Hematopoietic multipotent progenitor cell (in vitro differentiated cells): ENCODE measurements around the gene CCDC149. TPM values are rescaled to one million over a fixed set of nuclear protein-coding genes. Genes with fewer than 3 reads are reported as not detected.

ENCODE experiments used
- DNase-seq, 3 donors: peaks; one replicate each; pipeline ENCODE4 v3.0.0-alpha.2; 2011 to 2015; ENCODE audit warnings: low read depth in 2 of 3, low spot score in 2 of 3
- total RNA-seq: library from RNA; depleted of rRNA; stranded (reverse); fragments of >200 nt; gene quantifications from one replicate; pipeline ENCODE4 v1.2.3, GENCODE V29; 2012

The CCDC149 gene
- total RNA-seq, 1 donor, result 2.7 TPM

DNA sequence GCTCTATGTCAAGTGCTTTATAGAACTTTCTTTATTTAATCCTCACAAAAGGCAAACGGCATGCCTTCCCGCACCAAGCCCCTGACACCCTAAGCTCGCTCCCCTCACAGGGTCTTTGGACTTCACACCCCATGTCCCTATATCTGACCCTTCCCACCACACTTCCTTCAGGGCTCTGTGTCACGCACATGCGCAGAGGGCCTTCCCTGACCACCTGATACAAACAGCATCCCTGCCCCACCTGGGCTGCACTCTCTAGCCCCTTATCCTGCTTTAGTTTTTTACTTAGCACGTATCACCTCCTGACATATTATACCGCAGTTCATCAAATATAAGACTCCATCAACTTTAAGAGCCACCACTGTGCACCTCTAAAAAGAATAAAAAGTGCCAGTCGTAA, 67.7 kb downstream of the CCDC149 start:
- DNase-seq, result no peak

DNA sequence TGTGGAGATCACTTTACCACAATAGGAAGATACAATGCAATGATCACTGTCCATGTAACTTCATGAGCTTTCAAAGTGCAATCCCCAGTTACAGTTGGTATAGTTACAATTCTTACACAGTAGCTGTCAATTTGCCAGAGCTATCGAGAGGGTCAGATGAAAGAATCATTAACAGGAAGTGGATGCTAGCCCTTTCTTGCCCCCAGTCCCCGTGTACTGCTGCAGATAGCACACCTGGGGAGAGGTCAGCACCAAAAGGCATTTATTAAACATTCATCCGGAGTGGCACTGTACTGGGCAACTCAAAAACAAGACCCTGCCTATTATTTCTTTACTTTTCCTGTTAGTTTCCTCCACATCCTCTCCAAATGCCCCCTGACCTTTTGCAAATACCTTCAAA, 69.7 kb downstream of the CCDC149 start:
- no peak for DNase-seq

DNA sequence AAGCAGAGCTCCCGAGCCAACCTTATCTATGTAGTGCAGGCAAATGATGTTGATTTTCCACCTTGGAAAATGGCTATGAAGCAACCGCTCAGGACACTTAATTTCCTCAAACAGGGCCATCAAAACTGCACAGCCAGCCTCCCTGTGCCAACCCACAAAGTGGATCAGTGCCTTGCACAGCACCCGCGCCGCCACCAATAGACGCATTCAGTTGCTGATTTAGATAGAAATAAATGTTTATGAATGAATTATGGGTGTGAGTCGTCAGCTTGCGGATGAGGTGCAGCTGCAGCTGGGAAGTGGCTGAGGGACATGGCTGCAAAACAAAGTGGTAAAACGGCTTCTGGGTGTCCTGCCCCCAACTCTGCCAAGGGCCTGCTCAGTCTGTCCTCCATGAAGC, 70.5 kb downstream of the CCDC149 start:
- no peak for DNase-seq

DNA sequence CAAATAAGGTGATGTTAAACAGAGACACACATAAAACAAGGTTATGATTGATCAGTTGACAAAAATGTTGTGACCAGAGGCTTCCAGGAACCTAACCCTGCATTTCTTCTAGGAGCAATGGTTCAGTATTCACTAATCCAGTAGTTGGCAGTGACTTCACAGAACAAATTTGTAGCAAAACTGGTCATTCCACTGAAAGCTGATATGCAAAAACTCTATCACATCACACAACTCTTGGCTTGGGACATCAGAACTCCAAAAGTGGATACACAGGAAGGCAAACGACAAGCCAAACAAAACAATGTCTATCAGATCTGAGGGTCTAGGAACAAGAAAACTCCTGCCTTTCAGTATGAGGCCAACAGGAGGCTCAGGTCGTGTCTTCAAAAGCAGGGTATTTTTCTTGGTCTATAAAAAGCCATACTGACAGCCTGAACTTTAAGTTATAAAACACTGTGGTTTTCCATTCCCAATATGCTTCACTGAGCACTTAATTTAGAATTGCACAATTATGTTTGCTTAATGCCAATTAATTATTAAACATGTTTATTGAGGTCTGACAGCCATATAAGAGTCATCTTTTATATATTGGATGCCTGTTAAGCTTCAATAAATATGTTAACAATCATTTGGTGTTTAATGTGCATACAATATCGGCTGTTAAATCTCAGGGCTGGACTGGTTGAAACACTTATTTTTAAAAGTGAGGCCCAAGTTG, 71.9 kb downstream of the CCDC149 start:
- DNase-seq, result no peak

DNA sequence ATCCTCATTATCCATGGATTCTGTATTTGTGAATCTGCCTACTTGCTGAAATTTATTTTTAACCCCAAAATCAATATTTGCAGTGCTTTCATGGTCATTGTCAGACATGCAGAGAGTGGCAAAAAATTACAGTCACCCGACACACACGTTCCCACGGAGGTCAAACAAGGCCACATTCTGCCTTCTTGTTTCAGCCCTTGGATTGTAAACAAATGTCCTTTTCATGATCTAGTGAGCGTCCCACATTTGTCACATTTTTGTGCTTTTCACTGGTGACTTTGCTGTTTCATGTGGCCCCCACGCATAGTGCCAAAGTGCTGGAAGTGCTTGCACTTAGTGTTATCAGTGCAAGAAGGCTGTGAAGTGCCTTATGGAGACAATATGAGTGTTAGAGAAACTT, 72.5 kb downstream of the CCDC149 start:
- no peak for DNase-seq

DNA sequence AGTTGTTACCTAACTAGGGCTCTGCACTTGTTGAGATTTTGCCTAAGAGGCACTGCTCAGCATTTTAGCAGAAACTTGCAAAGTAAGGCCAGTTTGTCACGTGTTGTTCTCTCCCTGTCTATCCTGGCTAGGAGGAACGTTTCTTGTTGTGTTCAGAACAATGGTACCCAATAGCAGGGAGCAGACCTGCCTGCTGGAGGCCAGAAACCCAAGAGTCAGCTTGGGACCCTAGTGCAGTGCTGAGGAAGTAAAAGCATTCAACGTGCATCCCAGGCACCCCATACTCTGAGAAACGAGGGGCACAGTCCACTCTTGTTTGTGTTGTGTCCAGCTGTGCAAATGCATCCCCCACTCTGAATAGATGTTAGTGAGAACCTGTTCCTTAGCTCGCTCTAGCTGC, 75.1 kb downstream of the CCDC149 start:
- no peak for DNase-seq

DNA sequence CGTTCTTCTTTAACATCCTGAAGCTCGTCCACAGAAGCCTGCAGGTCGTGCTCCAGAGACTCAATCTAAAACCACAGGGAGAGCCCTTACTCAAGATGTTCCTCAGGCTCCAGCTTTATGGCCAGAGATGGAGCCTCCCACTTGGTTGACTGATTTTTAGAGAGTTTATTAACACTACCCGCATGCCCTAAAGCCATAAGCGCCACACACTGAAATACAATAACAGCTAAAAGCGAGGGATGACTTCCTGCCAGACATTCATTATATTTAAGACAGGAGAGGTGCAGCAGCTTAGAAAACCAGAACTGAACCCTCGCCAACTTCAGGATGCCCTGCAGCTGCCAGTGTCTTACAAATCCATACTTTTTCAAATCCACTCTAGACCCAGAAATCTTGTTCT, 75.5 kb downstream of the CCDC149 start:
- no peak for DNase-seq

DNA sequence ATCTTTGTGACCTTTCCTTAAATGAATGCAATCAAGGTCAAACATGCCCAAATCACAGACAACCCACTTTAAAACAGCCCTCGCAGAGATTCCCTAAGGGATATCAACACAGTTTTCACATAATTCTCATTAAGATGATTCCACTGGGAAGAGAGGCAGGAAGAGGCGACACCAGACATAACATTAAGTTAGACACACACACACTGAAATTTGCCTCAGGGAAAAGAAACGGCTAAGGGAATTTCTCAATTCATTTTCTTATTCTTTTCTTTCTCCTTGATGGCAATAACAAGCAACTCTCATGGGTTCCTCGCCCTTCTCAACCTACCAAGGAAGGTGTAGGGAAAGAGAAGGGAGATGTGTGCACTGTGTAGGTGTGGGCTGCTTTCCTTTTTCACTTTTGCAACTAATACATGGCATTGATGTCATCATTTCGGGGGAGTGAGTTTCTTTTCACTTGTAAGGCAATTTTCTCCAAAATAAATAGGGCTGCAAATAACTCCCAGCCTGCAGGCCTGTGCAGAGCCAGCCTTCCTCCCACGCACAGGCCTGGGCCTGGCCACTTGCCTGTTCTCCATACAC, 76.1 kb downstream of the CCDC149 start:
- DNase-seq, result no peak

DNA sequence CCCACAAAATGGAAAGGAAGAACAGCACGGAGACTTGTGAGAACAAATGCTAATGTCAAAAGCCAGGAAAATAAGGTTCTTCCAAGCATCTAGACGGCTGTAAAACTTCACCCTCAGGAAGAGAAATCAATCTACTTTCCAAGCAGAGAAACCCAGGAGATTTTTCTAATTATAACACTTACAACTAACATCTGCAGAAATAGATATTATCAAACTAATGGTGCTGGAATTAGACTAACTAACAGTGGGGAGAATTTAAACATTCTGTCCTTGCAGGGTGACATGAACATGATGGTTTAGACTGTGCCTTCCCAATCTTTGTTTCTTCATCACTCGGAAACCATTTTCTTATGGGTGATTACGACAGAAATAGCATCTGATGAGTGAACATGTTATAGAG, 77.1 kb downstream of the CCDC149 start:
- DNase-seq, result no peak

DNA sequence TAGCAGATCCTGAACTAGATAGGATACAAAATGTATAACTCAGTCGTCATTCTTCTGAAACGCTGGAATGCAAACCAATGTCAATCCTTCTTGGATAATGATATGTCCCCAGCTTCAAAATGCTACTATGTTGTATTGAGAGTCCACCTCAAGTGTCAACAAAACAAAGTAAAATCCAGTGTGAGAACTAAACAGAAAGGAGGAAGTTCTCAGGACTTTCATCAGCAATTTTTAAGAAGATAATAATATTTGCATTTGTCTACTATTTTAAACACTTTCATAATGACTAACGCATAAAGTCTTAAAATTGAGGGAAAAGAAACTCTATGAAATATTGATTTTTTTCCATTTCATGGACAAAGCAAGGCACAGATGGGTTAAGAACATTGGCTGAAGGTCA, 81.2 kb downstream of the CCDC149 start:
- DNase-seq, result no peak

DNA sequence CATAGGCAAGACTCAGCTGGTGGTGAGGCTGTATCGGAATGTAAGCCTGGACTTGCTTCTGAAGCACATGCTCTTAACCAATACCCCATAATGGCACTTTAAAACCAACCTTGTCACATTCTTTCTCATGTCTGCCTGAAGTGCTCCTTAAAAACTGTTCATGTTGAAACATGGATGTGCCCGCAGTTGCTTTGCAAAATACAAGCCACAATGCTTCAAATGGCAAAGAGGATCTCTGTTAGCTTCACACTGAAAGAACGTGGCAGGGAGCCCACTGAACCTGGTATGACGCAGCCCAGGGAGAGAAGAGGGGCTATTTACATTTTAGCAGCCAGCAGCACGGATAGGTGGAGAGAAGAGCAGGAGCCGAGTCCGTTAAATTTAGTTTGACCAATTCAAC, 88.1 kb downstream of the CCDC149 start:
- DNase-seq, result no peak

DNA sequence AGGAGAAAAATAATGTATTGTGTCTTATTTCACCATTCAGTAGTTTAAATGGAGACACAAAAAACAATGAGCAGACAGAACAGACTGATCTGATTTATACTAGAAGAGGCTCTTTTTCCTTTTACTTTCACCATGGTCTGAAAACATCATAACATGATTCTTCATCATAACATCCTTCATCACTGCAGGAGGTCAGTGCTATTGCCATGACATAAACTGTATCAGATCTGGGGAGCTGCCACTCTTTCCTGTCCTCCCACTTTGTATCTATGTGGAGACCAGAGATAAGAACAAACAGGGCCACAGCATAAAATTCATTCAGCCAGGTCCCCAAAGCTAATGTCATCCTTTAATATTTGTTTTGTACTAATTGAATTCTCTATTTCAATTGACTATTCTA, 92.3 kb downstream of the CCDC149 start:
- no peak for DNase-seq

DNA sequence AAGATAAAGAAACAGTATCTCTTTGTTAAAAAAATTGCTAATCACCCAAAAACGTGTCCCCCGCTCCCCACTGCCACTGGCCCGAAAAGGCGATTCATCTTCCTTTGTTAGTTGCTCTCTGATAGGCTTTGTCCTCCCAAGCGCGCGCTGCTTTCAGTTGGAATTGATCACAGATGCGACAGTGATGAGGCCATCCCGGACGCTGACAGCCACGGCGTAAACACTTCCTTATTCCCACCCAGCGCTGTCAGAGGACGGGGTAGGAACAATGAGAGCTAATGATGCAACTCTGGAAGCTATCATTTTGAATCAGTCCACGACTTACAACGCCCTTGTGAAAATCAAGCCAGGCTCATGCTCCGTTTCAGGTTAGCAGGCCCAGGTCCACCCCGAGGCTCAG, 96.0 kb downstream of the CCDC149 start:
- no peak for DNase-seq

DNA sequence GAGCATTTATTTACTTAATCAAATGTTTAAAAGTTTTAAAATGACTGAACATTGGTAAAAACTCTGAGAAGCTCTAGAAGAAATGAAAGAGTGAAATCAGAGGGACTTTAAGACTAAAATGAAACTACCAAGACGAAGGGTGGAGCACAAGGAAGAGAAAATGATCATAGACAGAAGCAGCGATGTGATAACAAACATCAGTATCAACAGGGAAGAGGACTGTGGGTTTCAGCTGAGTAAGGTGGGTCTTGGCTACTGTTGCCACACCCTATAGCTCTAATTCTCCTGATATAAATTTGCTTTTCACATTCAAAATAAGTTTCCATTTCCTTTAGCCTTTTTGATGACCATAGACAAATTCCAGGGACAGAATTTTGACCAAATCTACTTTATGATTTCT, 99.1 kb downstream of the CCDC149 start:
- no peak for DNase-seq

DNA sequence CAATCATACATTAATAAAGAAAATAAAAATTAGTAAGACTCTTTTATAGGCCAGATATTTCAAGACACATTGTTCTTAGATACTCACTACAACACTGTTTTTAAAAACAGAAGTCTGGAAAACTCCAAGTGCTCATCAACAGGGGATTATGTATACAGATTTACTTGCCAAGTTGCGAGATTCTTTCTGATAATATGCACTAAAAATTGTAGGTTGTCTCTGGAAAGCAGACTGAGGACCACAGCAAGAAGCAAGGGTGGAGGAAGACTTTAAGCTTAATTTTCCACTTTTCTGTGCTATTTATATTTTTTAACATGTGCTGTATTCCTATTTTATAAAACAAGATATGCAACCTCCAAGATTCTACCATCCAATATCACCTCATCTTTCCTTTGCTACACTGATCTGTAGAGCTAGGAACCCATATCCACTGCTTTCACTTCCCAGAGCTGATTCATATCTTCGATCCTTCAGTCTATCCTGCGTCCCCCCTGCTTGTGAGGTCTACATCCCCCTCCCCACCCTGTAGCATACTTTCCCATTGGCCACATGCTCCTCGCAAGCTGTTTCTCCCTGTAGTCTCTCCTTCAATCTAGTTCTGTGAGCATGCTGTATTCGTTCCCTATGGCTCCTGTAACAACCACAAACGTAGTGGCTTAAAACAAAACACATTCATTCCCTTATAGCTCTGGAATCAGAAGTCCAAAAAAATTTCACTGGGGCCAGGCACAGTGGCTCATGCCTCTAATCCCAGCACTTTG, 101.8 kb downstream of the CCDC149 start:
- DNase-seq, result no peak

DNA sequence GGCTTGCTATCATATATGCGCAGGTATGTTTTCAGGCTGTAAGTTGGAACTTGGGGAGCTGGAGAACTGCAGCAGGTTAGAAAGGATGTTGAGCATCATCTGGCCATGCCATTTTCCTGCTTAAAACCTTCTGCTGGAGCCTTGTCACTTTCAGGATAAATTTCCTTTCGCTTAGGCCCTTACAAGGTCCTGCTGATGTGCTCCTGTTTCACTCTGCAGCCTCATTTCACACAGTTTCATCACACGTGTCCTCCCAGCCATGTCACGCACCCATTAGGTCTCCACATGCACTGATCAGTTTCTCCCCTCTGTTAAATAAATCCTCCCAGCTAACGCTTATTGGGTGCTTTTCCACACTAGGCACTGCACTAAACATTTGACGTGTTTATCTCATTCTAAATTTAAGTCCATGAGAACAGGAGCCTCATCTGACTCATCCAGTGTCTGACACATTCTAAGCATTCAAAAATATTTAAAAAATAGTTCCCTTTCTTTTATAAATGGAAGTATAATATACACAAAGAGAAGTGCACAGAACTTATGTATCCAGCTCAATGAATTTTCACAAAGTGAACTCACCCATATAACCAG, 102.9 kb downstream of the CCDC149 start:
- no peak for DNase-seq

DNA sequence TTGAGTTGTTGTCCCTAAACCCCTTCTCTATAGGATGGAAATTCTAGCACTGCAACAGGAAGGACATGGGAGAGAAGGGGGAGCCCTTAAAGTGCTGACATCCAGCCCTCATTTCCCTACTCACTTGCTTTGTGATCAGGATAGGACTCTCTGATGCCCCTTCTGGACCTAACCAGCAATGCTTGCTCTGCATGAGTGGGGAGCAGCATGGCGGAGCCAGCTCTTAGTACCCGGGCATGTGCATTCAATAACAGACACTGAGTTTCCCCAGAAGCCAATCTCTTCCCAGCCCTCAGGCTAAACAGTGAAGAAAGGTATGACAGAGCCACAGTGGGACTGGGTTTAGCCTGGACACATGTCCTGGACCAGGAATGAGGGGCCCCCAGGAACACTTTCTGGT, 103.5 kb downstream of the CCDC149 start:
- no peak for DNase-seq

DNA sequence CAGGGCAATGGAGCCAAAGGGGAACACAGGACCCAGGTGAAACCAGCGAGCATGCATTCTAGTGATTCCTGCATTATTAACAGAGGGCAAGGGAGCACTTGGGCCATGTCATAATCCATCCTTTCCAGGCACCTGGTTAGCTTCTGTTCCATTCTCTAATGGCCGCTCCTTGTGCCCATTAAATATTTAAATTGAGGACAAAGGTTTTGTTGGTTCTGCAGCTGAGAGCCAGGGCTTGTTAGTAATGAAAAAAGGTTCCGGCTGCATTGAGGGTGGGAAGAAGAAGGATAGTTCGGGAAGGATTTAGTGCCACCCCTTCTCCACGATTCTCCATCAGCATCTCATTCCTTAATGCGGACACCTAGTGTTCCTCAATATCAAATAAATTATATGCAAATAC, 103.9 kb downstream of the CCDC149 start:
- no peak for DNase-seq

DNA sequence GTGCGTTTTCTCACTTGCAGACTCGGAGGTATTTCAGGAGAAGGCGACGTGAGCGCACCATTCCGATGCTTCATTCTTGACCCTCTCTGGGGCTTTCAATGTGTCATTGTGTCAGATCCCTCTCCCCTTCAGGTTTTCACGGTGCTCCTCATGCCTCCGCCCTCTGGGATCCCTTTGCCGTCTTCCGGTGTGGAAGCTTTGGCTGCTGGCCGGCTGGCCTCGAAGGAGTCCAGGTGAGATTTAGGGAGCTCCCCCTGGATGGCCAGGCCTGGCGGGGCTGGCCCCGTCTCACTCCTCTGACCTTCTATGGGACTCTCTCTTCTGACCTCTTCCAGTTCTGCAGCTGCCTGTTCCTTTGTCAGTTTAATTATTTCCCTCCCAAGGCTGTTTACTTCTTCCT, 104.6 kb downstream of the CCDC149 start:
- no peak for DNase-seq

DNA sequence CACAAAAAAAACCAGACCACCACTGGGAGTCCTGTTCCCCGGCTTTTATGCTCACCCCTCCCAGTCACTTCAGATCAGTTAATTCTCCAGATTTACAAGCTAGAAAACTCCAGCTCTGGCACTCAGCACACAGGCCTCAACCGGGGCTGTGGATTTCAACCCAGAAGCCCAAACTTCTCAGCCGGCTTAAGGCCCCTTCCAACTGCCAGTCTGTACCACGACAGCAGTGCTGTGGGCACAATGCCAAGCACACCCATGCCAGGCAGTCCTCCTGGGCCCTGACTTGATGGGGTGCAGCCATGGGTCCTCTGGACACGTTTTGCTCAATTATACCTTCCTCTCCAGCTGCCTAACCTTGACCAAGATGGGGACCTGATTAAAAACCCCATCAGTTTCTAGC, 105.2 kb downstream of the CCDC149 start:
- no peak for DNase-seq

DNA sequence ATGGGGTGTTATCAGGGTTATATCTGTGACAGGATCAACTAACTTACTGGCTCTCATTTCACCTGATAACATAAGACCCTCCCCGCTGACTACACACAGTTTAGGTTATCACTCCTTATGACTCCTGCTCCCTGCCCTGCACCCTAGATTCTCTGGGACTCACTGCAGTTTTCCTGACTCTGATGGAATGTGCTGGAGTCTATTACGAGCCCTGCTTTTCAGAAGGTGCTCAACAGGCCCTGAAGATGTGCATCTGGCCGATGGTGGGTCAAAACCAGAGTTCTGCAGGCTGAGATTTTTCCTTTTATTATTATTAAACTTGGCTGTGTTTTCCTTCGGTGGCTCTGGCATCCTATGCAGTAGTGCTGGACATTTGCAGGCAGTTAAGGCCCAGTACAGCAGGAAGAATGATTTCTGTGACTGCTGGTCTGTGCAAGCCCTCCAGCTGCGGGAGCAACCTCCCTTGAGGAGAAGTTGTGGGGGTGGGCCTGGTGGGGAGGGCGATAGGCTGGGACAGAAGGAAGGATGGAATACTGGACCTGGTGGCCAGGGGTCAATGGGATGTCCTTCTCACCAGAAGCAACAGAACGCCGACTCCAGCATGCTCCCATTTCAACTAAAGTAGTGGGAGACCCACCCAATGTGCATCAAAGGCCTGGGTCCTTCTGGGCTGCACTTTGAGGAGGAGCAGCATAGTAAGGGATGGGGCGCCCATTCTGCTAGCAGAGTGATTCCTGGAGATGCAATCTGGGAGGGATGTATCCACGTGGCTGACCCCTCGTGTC, 106.4 kb downstream of the CCDC149 start:
- no peak for DNase-seq
